Measurements from ENCODE around the gene NTSR1.
A peak's percentile ranks its signal among the peaks of the same experiment; 100 is the strongest.
"Not testable (repeated sequence)": the region's sequence is repeated elsewhere in the genome, so short reads cannot be mapped to it uniquely, and the experiment has no call there.

The NTSR1 gene

GRCh38 chr20:62676976-62677375, 31.7 kb upstream of the NTSR1 start:
- Histone ChIP-seq H3K27ac (peak overlapping the region; percentile 98; the same call in 1 of the 2 replicates), H3K4me3 (ENCODE audit: low read depth, low read length) (no peak overlapping the region), H3K9me3 (ENCODE audit: severe bottlenecking) (peaks cover 11% of the 10 kb centered on the region), H3K36me3 (peaks cover 4% of the 10 kb centered on the region), H3K27me3 (ENCODE audit: insufficient read depth, low read depth, severe bottlenecking) (no peaks in the 10 kb centered on the region)
- TF ChIP-seq, protein P1, sequence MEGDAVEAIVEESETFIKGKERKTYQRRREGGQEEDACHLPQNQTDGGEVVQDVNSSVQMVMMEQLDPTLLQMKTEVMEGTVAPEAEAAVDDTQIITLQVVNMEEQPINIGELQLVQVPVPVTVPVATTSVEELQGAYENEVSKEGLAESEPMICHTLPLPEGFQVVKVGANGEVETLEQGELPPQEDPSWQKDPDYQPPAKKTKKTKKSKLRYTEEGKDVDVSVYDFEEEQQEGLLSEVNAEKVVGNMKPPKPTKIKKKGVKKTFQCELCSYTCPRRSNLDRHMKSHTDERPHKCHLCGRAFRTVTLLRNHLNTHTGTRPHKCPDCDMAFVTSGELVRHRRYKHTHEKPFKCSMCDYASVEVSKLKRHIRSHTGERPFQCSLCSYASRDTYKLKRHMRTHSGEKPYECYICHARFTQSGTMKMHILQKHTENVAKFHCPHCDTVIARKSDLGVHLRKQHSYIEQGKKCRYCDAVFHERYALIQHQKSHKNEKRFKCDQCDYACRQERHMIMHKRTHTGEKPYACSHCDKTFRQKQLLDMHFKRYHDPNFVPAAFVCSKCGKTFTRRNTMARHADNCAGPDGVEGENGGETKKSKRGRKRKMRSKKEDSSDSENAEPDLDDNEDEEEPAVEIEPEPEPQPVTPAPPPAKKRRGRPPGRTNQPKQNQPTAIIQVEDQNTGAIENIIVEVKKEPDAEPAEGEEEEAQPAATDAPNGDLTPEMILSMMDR (IDR thresholded peaks at IDR 0.05; ENCODE audit: low read depth, low read length) = no peak
- no peak for DNase-seq

DNA sequence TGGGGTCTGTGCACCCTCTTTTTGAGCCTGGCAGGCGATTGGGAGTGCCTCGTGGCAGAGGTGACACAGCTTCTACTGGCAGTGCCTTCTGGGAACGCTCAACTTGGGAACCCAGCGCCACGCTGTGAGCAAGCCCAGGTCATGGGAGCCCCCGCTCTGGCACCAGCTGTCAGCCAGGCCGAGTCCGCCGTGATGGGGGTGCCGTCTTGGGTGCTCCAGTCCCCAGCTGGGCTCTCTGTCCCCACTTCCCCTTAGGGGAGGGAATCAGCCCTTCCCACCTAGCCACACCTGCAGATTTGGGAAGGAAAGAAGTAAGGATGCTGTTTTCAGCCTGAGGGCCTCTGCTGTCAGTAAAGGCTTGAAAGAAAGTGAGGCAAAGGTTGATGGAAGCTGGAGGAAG, 31.0 kb upstream of the NTSR1 start:
- H3K27ac ChIP-seq = no peak overlapping the region
- H3K27me3 ChIP-seq (ENCODE audit: insufficient read depth, low read depth, severe bottlenecking) = no peaks in the 10 kb centered on the region
- H3K36me3 ChIP-seq = peaks cover 4% of the 10 kb centered on the region
- no peak for DNase-seq
- H3K4me3 ChIP-seq (ENCODE audit: low read depth, low read length) = no peak overlapping the region
- TF ChIP-seq, protein P1 (IDR thresholded peaks at IDR 0.05; ENCODE audit: low read depth, low read length) = no peak
- peaks cover 11% of the 10 kb centered on the region for H3K9me3 ChIP-seq (ENCODE audit: severe bottlenecking)

DNA sequence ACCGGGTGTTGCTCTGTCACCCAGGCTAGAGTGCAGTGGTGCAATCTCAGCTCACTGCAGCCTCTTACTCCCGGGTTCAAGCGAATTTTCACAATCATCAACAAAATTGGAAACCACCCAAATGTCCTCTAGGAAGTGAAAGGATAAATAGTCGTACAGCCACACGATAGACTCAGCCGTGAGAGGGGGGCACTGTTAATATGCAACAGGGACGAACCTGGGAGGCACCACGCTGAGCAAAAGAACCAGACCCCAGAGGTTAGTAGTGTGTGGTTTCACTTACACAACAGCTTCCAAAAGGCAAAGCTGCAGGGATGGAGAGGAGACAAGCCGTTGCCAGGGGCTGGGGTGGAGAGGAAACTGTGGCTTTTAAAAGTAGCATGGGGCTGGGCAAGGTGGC, 30.1 kb upstream of the NTSR1 start:
- H3K27me3 ChIP-seq (ENCODE audit: insufficient read depth, low read depth, severe bottlenecking) = no peaks in the 10 kb centered on the region
- peaks cover 4% of the 10 kb centered on the region for H3K36me3 ChIP-seq
- no peak overlapping the region for H3K4me3 ChIP-seq (ENCODE audit: low read depth, low read length)
- H3K9me3 ChIP-seq (ENCODE audit: severe bottlenecking) = peaks cover 11% of the 10 kb centered on the region
- H3K27ac ChIP-seq = no peak overlapping the region
- no peak for DNase-seq
- TF ChIP-seq, protein P1 (IDR thresholded peaks at IDR 0.05; ENCODE audit: low read depth, low read length) = no peak

GRCh38 chr20:62679978-62680589, 28.6 kb upstream of the NTSR1 start:
- Histone ChIP-seq H3K27me3 (ENCODE audit: insufficient read depth, low read depth, severe bottlenecking) (no peaks in the 10 kb centered on the region), H3K36me3 (no peaks in the 10 kb centered on the region), H3K9me3 (ENCODE audit: severe bottlenecking) (peaks cover 11% of the 10 kb centered on the region), H3K4me3 (ENCODE audit: low read depth, low read length) (no peak overlapping the region), H3K27ac (no peak overlapping the region)
- no peak for DNase-seq
- TF ChIP-seq, protein P1 (IDR thresholded peaks at IDR 0.05; ENCODE audit: low read depth, low read length) = no peak

GRCh38 chr20:62682912-62683517, 25.6 kb upstream of the NTSR1 start:
- Histone ChIP-seq H3K27me3 (ENCODE audit: insufficient read depth, low read depth, severe bottlenecking) (no peaks in the 10 kb centered on the region), H3K36me3 (no peaks in the 10 kb centered on the region), H3K27ac (no peak overlapping the region), H3K4me3 (ENCODE audit: low read depth, low read length) (no peak overlapping the region), H3K9me3 (ENCODE audit: severe bottlenecking) (peaks cover 11% of the 10 kb centered on the region)
- TF ChIP-seq, protein P1 (IDR thresholded peaks at IDR 0.05; ENCODE audit: low read depth, low read length) = no peak
- no peak for DNase-seq

DNA sequence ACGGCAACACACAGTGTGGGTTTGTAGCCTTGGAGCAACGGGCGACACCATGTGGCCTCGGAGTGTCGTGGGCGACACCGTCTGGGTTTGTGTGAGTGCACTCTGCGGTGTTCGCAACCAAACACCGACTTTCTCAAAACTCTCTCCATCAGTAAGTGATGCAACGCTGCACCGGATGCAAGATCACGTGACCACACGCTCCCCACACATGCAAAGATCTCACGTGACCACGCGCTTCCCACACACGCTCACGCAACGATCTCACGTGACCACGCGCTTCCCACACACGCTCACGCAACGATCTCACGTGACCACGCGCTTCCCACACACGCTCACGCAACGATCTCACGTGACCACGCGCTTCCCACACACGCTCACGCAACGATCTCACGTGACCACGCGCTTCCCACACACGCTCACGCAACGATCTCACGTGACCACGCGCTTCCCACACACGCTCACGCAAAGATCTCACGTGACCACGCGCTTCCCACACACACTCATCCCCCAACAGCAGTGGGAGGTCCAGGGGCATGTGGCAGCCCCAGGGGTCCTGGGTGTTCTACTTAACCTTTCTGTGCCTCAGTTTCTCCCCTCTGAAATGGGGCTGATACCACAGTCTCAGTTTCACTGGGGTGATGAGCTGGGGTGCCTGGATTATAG, 24.8 kb upstream of the NTSR1 start:
- H3K36me3 ChIP-seq; DNase-seq; H3K27ac ChIP-seq; H3K4me3 ChIP-seq (ENCODE audit: low read depth, low read length); H3K27me3 ChIP-seq (ENCODE audit: insufficient read depth, low read depth, severe bottlenecking): not testable (repeated sequence)
- peaks cover 11% of the 10 kb centered on the region for H3K9me3 ChIP-seq (ENCODE audit: severe bottlenecking)
